ENCODE results near the gene NOX3.

The NOX3 gene

DNA sequence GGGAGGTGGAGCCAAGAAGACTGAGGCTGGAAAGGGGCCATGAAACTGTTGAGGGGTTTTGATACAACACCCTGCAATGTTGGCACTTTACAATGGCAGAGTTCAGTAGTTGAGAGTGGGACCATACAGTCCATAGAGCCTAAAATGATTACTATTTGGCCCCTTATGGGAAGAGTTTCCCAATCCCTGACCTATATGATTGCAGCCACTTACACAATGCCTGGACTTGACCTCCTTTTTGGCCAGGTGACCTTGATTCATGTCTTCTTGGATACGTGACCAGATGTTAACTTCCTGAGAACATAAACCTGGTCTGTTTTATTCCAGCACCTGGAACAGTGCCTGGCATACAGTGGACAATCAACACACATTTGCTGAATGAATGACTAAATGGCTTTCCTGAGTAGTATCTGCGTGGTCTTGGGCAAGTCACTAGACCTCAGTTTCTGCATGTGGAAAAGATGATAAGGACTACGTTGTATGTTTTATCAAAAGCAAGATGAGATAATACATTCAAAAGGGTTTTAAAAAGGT lies 58.4 kb downstream of the NOX3 start:
- Histone ChIP-seq H3K4me1 (ENCODE audit: control extremely low read depth in 1 of 4, control insufficient read depth in 4 of 4, insufficient read depth in 4 of 4, low read length in 3 of 4) (peaks cover 0 to 7% (median 0%) of the 10 kb centered on the region in 4 experiments), H3K4me3 (ENCODE audit: control insufficient read depth in 1 of 7, extremely low read depth in 1 of 7, insufficient read depth in 4 of 7, low read depth in 2 of 7, low read length in 6 of 7) (no peak overlapping the region), H3K36me3 (ENCODE audit: control insufficient read depth in 4 of 4, insufficient read depth in 4 of 4, low read length in 3 of 4) (no peaks in the 10 kb centered on the region), H3K27ac (ENCODE audit: insufficient read depth in 1 of 2, low read depth in 1 of 2, low read length in 2 of 2, poor library complexity in 1 of 2, severe bottlenecking in 2 of 2) (no peak overlapping the region), H3K27me3 (replicated peaks in 2 of 5; ENCODE audit: control insufficient read depth in 4 of 5, insufficient read depth in 5 of 5, low read length in 4 of 5) (no peaks in the 10 kb centered on the region), H3K9me3 (ENCODE audit: control extremely low read depth in 1 of 5, control insufficient read depth in 4 of 5, insufficient read depth in 2 of 5, low read depth in 1 of 5, low read length in 4 of 5) (no peaks in the 10 kb centered on the region)
- WGBS (ENCODE audit: insufficient coverage): 100% methylated on average over 1 of the region's 3 CpGs
- POLR2A ChIA-PET: interaction anchor here (0.6 kb wide), 1 partner anchor 114 kb away, joined by 3 read pairs; no protein-coding TSS in a partner anchor
- no peak for DNase-seq
- CTCF ChIA-PET: no interaction called here

- Histone ChIP-seq H3K4me3 (ENCODE audit: control insufficient read depth in 1 of 7, extremely low read depth in 1 of 7, insufficient read depth in 4 of 7, low read depth in 2 of 7, low read length in 6 of 7) (no peak overlapping the region), H3K9me3 (ENCODE audit: control extremely low read depth in 1 of 5, control insufficient read depth in 4 of 5, insufficient read depth in 2 of 5, low read depth in 1 of 5, low read length in 4 of 5) (no peaks in the 10 kb centered on the region), H3K36me3 (ENCODE audit: control insufficient read depth in 4 of 4, insufficient read depth in 4 of 4, low read length in 3 of 4) (no peaks in the 10 kb centered on the region), H3K27ac (ENCODE audit: insufficient read depth in 1 of 2, low read depth in 1 of 2, low read length in 2 of 2, poor library complexity in 1 of 2, severe bottlenecking in 2 of 2) (no peak overlapping the region), H3K4me1 (ENCODE audit: control extremely low read depth in 1 of 4, control insufficient read depth in 4 of 4, insufficient read depth in 4 of 4, low read length in 3 of 4) (peaks cover 0 to 7% (median 0%) of the 10 kb centered on the region in 4 experiments), H3K27me3 (replicated peaks in 2 of 5; ENCODE audit: control insufficient read depth in 4 of 5, insufficient read depth in 5 of 5, low read length in 4 of 5) (no peaks in the 10 kb centered on the region)
- WGBS (ENCODE audit: insufficient coverage): 97% methylated on average over 5 of the region's 5 CpGs
- ChIA-PET CTCF (no interaction called here), POLR2A (no interaction called here)
- no peak for DNase-seq
These were observed 59.0 kb downstream of the NOX3 start for GRCh38 chr6:155396605-155397004.

GRCh38 chr6:155395339-155395738 lies 60.3 kb downstream of the NOX3 start:
- H3K27me3 ChIP-seq (replicated peaks in 2 of 5; ENCODE audit: control insufficient read depth in 4 of 5, insufficient read depth in 5 of 5, low read length in 4 of 5): no peaks in the 10 kb centered on the region
- H3K9me3 ChIP-seq (ENCODE audit: control extremely low read depth in 1 of 5, control insufficient read depth in 4 of 5, insufficient read depth in 2 of 5, low read depth in 1 of 5, low read length in 4 of 5): no peaks in the 10 kb centered on the region
- WGBS (ENCODE audit: insufficient coverage): no CpG with 5 or more reads among the region's 1 CpG
- H3K27ac ChIP-seq (ENCODE audit: insufficient read depth in 1 of 2, low read depth in 1 of 2, low read length in 2 of 2, poor library complexity in 1 of 2, severe bottlenecking in 2 of 2): no peak overlapping the region
- H3K4me1 ChIP-seq (ENCODE audit: control extremely low read depth in 1 of 4, control insufficient read depth in 4 of 4, insufficient read depth in 4 of 4, low read length in 3 of 4): peaks cover 0 to 7% (median 0%) of the 10 kb centered on the region in 4 experiments
- POLR2A ChIA-PET: no interaction called here
- H3K4me3 ChIP-seq (ENCODE audit: control insufficient read depth in 1 of 7, extremely low read depth in 1 of 7, insufficient read depth in 4 of 7, low read depth in 2 of 7, low read length in 6 of 7): no peak overlapping the region
- DNase-seq: no peak
- no peaks in the 10 kb centered on the region for H3K36me3 ChIP-seq (ENCODE audit: control insufficient read depth in 4 of 4, insufficient read depth in 4 of 4, low read length in 3 of 4)
- CTCF ChIA-PET: interaction anchor here (1.1 kb wide), 1 partner anchor 9 kb away, joined by 3 read pairs; no protein-coding TSS in a partner anchor

DNA sequence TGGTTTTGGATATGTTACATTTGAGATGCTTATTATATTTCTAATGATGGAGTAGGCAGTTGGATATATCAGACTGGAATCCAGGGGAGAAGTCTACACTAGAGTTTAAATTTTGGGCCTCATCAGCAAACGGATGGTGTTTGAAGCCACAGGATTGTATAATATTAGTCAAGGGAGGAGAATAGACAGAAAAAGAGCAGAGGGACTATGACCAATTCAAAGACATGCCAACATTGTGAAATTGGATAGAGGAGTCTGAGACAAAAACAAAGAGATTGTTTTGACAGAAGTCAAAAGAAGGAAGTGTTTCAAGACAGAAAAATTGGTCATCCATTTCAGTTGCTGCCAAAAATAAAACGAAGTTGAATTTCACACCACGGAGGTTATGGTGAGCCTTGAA lies 66.5 kb downstream of the NOX3 start:
- CTCF ChIA-PET: no interaction called here
- 90% methylated on average over 2 of the region's 3 CpGs for WGBS (ENCODE audit: insufficient coverage)

DNA sequence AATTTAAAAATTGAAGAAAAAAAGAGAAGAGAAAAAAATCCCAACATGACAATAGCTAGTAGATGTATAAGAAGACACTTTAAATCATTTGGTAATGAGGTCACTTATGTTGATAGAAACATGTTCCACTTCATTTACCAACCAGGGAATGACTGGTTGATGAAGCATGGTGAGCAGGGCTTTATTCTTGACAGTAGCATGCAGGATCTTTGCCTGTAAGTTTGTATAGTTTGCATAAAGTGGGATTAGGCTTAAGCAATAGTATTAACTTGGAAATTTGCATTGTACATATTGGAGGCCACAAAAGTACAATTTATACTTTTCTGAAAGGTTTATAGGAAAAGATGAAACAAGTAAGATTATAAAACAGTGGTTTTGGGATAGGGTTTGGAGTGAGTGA lies 67.0 kb downstream of the NOX3 start:
- no peaks in the 10 kb centered on the region for H3K4me1 ChIP-seq (ENCODE audit: control extremely low read depth in 1 of 4, control insufficient read depth in 4 of 4, insufficient read depth in 4 of 4, low read length in 3 of 4)
- ChIA-PET CTCF (no interaction called here), POLR2A (no interaction called here)
- H3K9me3 ChIP-seq (ENCODE audit: control extremely low read depth in 1 of 5, control insufficient read depth in 4 of 5, insufficient read depth in 2 of 5, low read depth in 1 of 5, low read length in 4 of 5): peaks cover 0 to 7% (median 0%) of the 10 kb centered on the region in 5 experiments
- no peaks in the 10 kb centered on the region for H3K27me3 ChIP-seq (replicated peaks in 2 of 5; ENCODE audit: control insufficient read depth in 4 of 5, insufficient read depth in 5 of 5, low read length in 4 of 5)
- H3K27ac ChIP-seq (ENCODE audit: insufficient read depth in 1 of 2, low read depth in 1 of 2, low read length in 2 of 2, poor library complexity in 1 of 2, severe bottlenecking in 2 of 2): no peak overlapping the region
- no peak overlapping the region for H3K4me3 ChIP-seq (ENCODE audit: control insufficient read depth in 1 of 7, extremely low read depth in 1 of 7, insufficient read depth in 4 of 7, low read depth in 2 of 7, low read length in 6 of 7)
- H3K36me3 ChIP-seq (ENCODE audit: control insufficient read depth in 4 of 4, insufficient read depth in 4 of 4, low read length in 3 of 4): no peaks in the 10 kb centered on the region
- no peak for DNase-seq

More for the DNA sequence above, 66.5 kb downstream of the NOX3 start:
- Histone ChIP-seq H3K4me3 (ENCODE audit: control insufficient read depth in 1 of 7, extremely low read depth in 1 of 7, insufficient read depth in 4 of 7, low read depth in 2 of 7, low read length in 6 of 7) (no peak overlapping the region), H3K9me3 (ENCODE audit: control extremely low read depth in 1 of 5, control insufficient read depth in 4 of 5, insufficient read depth in 2 of 5, low read depth in 1 of 5, low read length in 4 of 5) (peaks cover 0 to 7% (median 0%) of the 10 kb centered on the region in 5 experiments), H3K27ac (ENCODE audit: insufficient read depth in 1 of 2, low read depth in 1 of 2, low read length in 2 of 2, poor library complexity in 1 of 2, severe bottlenecking in 2 of 2) (no peak overlapping the region), H3K27me3 (replicated peaks in 2 of 5; ENCODE audit: control insufficient read depth in 4 of 5, insufficient read depth in 5 of 5, low read length in 4 of 5) (no peaks in the 10 kb centered on the region), H3K4me1 (ENCODE audit: control extremely low read depth in 1 of 4, control insufficient read depth in 4 of 4, insufficient read depth in 4 of 4, low read length in 3 of 4) (no peaks in the 10 kb centered on the region), H3K36me3 (ENCODE audit: control insufficient read depth in 4 of 4, insufficient read depth in 4 of 4, low read length in 3 of 4) (no peaks in the 10 kb centered on the region)
- no peak for DNase-seq
- POLR2A ChIA-PET: no interaction called here

GRCh38 chr6:155387481-155387880 lies 68.2 kb downstream of the NOX3 start:
- H3K9me3 ChIP-seq (ENCODE audit: control extremely low read depth in 1 of 5, control insufficient read depth in 4 of 5, insufficient read depth in 2 of 5, low read depth in 1 of 5, low read length in 4 of 5): peaks cover 0 to 7% (median 0%) of the 10 kb centered on the region in 5 experiments
- H3K4me1 ChIP-seq (ENCODE audit: control extremely low read depth in 1 of 4, control insufficient read depth in 4 of 4, insufficient read depth in 4 of 4, low read length in 3 of 4): no peaks in the 10 kb centered on the region
- H3K36me3 ChIP-seq (ENCODE audit: control insufficient read depth in 4 of 4, insufficient read depth in 4 of 4, low read length in 3 of 4): no peaks in the 10 kb centered on the region
- CTCF ChIA-PET: no interaction called here
- WGBS (ENCODE audit: insufficient coverage): 100% methylated on average over 2 of the region's 2 CpGs
- H3K27ac ChIP-seq (ENCODE audit: insufficient read depth in 1 of 2, low read depth in 1 of 2, low read length in 2 of 2, poor library complexity in 1 of 2, severe bottlenecking in 2 of 2): no peak overlapping the region
- no peaks in the 10 kb centered on the region for H3K27me3 ChIP-seq (replicated peaks in 2 of 5; ENCODE audit: control insufficient read depth in 4 of 5, insufficient read depth in 5 of 5, low read length in 4 of 5)
- no peak overlapping the region for H3K4me3 ChIP-seq (ENCODE audit: control insufficient read depth in 1 of 7, extremely low read depth in 1 of 7, insufficient read depth in 4 of 7, low read depth in 2 of 7, low read length in 6 of 7)
- DNase-seq: no peak
- POLR2A ChIA-PET: no interaction called here

- Histone ChIP-seq H3K27me3 (replicated peaks in 2 of 5; ENCODE audit: control insufficient read depth in 4 of 5, insufficient read depth in 5 of 5, low read length in 4 of 5) (no peaks in the 10 kb centered on the region), H3K4me1 (ENCODE audit: control extremely low read depth in 1 of 4, control insufficient read depth in 4 of 4, insufficient read depth in 4 of 4, low read length in 3 of 4) (no peaks in the 10 kb centered on the region), H3K4me3 (ENCODE audit: control insufficient read depth in 1 of 7, extremely low read depth in 1 of 7, insufficient read depth in 4 of 7, low read depth in 2 of 7, low read length in 6 of 7) (no peak overlapping the region), H3K36me3 (ENCODE audit: control insufficient read depth in 4 of 4, insufficient read depth in 4 of 4, low read length in 3 of 4) (no peaks in the 10 kb centered on the region), H3K9me3 (ENCODE audit: control extremely low read depth in 1 of 5, control insufficient read depth in 4 of 5, insufficient read depth in 2 of 5, low read depth in 1 of 5, low read length in 4 of 5) (peaks cover 0 to 7% (median 0%) of the 10 kb centered on the region in 5 experiments), H3K27ac (ENCODE audit: insufficient read depth in 1 of 2, low read depth in 1 of 2, low read length in 2 of 2, poor library complexity in 1 of 2, severe bottlenecking in 2 of 2) (no peak overlapping the region)
- CTCF ChIA-PET: no interaction called here
- POLR2A ChIA-PET: interaction anchor here (0.7 kb wide), 1 partner anchor 1080 kb away, joined by 3 read pairs; no protein-coding TSS in a partner anchor
- 97% methylated on average over 12 of the region's 15 CpGs for WGBS (ENCODE audit: insufficient coverage)
- no peak for DNase-seq
These were observed 71.2 kb downstream of the NOX3 start for GRCh38 chr6:155384321-155384952.
